CD4-positive, alpha-beta T cell treated with Interleukin-1 beta for 1 hour (primary cell): ENCODE measurements around the gene RBM41.

Source experiments
- DNase-seq, 2 donors: peaks; one replicate each; pipeline ENCODE4 v3.0.0-alpha.2; 2020 to 2022

Gene RBM41

DNA sequence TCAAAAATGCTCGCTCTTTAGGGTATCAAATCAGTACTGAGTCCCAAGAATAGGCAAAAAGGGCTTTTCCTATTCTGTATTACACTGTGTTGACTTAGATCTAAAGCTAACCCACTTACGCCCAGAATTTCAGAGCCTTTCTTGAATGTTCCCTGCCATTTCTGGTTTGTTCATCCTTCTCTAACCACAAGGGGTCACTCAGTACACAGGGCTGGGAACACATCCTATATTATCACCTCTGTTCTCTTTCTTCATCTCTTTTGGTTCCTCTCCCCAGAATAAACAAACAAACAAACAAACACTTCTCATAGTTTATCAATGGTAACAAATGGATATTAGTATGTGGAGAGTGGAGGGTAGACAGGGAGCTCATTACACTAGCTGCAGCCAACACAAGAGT is 93.1 kb downstream of the RBM41 start:
- peak in 1 of 2 donors; percentile 15 for DNase-seq

DNA sequence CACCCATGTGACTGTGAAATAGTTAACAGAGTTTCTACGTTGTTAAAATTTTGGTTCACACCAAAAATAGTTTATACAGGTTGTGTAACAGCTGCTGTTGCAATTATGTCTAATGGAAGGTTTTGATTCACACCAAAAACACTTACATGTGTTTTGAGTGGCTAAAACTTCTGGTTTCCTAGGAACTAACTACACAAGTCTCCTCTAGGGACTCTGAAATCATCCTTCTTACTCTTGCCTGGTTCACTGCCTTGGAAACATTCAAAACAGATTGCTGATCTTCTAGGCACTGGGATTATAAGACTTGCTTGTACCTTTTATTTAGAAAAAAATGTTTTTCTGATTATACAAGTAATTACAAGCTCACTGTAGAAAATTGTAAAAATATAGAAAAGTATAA is 103.7 kb downstream of the RBM41 start:
- no peak for DNase-seq
